M059J (cell line): ENCODE results near the gene ZBTB7C. TPM values are rescaled to one million over a fixed set of nuclear protein-coding genes. Genes with fewer than 3 reads are reported as not detected.

Source experiments
- DNase-seq: peaks from one replicate; pipeline ENCODE4 v3.0.0-alpha.2; 2012; ENCODE audit warnings: low read depth
- total RNA-seq: library from RNA; depleted of rRNA; stranded (reverse); fragments of >200 nt; shearing (Covaris generic); gene quantifications from 2 replicates; pipeline ENCODE4 v1.2.3, GENCODE V29; 2014

Gene ZBTB7C
- total RNA-seq, 1 experiment from 2014 or later = not detected

DNA sequence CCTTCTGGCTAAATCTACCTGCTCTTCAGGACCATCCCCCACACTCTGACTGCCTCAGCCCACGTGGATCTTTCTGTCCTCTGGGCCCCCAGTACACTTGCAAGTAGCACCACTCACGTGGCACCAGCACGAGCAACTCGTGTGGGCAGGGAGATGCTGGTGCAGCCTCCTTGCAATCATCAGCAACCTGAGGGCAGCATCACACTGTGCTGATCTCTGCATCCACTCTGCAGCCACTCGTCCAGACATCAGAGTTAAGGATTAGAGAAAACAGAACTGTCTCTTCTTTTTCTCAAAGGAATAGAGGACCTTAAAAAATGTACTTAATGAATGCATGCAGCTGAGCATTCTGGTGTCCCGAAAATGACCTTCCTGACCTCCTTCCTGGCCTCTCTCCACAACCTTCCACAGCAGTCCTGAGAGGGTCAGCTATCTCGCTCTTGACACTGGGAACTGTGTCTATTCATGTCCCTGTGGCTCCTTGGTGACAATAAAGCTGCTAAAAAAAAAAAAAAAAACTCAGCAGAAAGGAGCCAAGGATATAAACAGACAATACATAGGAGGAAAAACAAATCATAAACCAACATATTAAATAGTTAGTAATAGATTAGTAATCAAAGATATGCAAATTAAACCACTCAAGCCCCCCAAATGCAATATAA is 145.9 kb downstream of the ZBTB7C start:
- DNase-seq = no peak

GRCh38 chr18:48260237-48260636 is 148.9 kb downstream of the ZBTB7C start:
- DNase-seq = no peak

DNA sequence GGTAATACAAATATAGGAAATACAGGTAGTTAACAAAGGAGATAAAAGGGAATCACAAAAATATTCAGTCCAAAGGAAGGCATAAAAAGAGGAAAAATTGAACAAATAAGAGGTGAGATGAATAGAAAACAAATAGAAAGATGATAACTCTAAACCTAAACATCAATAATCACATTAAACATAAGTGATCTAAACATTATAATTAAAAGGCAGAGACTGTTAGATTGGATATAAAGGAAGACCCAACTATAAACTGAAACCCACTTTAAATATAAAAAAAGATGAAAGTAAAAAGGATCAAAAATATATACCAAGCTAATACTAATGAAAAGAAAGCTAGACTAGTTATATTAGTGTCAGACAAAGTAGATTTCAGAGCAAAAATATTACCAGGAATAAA is 152.3 kb downstream of the ZBTB7C start:
- no peak for DNase-seq

DNA sequence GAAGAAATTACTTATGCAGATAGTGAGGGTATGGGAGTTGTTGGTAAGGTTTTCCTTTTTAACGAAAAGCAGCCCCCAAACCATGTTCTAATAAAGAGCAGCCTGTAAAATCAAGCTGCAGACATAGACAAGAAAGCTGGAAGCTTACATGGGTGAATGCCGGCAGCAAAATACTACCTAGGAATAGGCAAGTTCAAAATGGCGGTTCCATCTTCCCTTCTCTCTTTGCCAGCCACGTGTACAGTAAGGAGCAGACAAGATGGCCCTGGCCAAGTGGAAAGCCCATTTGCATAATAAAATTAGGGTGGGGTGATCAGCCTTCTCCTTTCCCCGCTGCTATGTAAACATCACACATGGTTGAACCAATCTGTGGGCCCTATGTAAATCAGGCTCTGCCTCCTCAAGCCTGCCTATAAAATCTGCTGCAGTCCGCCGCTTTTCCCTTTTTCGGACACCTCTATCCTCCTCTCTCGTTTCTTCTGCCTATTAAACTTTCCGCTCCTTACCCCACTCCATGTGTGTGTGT is 155.0 kb downstream of the ZBTB7C start:
- DNase-seq = no peak

GRCh38 chr18:48252525-48252924 is 156.7 kb downstream of the ZBTB7C start:
- no peak for DNase-seq

- no peak for DNase-seq
These were observed 158.3 kb downstream of the ZBTB7C start for GRCh38 chr18:48250918-48251317.

DNA sequence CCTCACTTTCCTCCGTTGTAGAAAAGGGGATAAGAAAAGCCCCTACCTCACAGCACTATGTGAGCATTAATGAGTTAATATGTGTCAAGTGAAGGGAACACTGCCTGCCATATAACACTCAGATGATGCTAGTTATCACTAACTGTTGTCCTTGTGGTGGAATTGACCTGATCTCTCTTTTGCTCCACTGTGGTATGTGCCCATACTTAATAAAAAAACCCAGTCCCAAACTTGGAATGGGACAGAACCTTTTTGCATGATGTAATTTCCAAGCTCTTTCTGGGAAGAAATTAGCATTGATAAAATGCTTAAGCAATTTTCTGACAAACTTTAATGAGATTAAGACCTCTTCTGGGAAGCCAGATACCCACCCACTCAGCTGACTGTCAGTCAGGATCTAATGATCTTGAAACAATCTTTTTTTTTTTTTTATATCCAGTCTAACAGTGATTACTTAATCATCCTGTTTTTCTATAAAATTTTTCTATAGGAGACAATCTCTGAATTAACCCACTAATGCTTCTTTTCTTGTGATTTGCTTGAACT is 158.7 kb downstream of the ZBTB7C start:
- DNase-seq = no peak

GRCh38 chr18:48249854-48250253 is 159.3 kb downstream of the ZBTB7C start:
- DNase-seq = no peak

- DNase-seq = no peak
These were observed 164.7 kb downstream of the ZBTB7C start for GRCh38 chr18:48244530-48244929.

DNA sequence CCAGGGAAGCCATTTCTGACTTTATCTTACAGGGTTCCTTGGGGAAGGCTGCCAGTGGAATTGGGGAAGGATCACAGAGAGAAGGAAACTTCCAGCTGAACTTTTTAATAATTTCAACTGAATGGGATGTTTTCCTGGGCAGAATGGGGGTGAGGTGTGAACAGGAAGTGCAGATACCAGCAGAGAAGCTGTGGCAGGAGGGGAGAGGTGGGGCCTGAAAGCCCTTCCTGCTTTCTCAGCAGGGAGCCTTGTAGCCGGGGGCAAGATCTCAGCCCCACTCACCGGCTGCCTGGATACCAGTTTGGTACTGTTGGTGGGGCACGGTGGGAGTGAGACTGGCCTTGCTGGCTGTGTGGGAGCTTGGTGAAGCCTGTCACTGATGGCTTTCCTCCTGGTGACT is 170.5 kb downstream of the ZBTB7C start:
- DNase-seq = peak; percentile 51

GRCh38 chr18:48238206-48238605 is 171.0 kb downstream of the ZBTB7C start:
- DNase-seq = peak; percentile 67

GRCh38 chr18:48236822-48237221 is 172.4 kb downstream of the ZBTB7C start:
- DNase-seq = no peak

- DNase-seq = peak; percentile 65
These were observed 178.6 kb downstream of the ZBTB7C start for GRCh38 chr18:48230467-48231113.

DNA sequence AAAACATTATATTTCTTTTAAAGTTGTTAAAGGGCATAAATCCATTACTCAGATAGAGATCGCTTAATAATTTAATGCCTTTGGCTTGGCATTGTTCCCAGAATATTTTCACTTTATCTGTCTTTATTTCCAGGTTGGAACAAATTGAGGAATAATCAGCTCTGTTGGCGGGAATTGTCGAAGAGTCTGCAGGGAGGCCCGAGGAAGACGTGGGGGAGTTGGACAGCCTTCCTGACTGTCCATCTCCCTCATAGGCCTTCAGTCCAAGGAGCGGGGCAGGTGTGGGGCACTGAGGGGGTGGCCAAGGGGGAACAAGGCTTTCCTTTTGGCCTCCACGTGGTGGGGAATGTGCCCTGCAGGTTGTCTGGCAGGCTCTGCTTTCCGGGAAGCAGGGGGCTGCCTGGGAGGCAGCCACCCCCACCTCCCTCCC is 179.6 kb downstream of the ZBTB7C start:
- no peak for DNase-seq

DNA sequence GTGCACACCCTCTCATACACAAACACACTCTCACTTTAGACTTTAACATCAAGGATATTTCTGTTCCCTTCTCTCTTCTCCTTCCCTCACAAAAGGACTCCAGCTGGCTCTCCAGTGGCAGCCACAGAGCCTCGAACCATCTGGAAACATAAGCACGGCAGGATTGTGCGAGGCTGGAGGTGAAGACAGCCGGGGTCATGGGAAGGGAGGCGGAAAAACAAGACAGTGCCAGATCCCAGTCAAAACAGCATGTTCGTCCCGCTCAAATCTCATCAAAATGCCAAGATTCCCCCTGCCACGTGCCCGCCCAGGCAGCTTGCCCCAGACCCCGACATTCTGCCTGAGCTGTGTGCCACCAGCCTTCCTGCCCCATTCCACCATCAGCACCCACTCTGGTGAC is 180.3 kb downstream of the ZBTB7C start:
- DNase-seq = no peak

- no peak for DNase-seq
These were observed 180.9 kb downstream of the ZBTB7C start for GRCh38 chr18:48228301-48228715.

DNA sequence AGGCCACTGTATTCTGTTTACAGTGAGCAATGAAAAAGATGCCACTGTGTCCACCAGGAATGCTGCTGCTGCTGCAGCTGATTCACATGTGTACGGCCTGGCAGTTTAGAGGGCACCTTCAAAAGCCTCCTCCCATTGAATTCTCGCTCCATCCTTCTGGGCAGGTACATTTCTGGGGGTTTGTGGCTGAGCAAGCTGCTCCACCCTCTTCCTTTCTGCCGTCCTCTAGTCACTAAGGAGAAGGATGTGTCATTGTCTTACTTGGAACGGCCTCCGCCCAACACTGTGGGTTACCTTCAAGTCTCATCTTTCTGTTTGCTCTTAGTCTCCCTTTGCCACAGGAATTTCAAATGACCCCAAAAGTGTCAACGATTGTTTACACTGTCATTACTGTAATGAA is 182.0 kb downstream of the ZBTB7C start:
- peak; percentile 27 for DNase-seq

DNA sequence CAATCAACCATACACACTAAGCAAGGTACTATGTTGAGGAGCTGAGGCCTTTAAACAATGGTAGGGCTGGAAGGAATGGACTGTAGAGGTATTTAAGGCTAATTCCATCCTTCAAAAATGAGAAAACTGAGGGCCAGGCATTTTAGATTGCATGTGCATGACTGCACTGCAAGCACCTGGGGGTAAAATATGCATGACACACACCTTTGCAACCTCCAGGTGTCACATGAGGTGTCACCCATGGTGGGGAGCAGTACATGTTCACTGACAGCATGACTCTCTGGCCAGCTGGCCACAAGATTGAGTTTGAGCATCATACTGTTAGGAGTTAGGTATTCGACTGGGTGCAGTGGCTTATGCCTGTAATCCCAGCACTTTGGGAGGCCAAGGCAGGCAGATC is 182.8 kb downstream of the ZBTB7C start:
- DNase-seq = no peak

GRCh38 chr18:48222118-48222517 is 187.1 kb downstream of the ZBTB7C start:
- peak; percentile 49 for DNase-seq

DNA sequence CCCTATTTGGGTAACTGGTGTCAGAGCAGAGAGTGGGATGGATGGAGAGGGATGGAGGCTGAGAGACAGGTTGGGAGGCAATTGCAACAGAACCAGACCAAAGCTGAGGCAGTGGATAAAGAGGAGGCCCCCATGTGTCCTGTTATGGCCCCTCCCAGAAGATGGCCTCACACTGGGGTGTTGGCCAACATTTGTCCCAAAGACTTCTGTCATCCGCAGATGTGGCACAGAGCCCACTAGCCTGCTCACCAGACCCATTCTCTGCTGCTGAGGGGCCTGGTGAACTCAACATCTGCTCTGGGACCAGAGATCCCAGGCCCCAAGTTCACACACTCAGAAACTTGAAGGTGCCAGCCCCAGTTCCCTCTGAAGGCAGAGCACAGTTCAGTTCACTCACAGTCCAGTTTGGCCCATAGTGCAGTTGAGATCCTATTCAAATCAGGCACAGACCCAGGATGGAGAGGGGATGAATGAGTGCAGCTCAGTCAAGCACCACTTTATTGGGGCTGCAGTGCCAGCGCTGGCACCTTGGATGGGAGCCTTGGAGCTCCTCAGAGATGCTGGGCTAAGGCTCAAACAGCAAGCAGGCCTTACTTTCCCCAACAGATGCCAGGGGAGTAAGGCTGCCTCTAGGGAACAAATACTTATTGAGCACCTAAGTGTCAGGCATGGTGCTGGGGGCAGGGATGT is 189.2 kb downstream of the ZBTB7C start:
- DNase-seq = no peak

GRCh38 chr18:48219037-48219809 is 190.0 kb downstream of the ZBTB7C start:
- no peak for DNase-seq
